Heart left ventricle (tissue), 13 donors: Measurements from ENCODE around the gene SYNE2.

Source experiments
- CTCF ChIP-seq, 12 donors: fragments of 200-600 bp; sonication (generic) in 4 of 12; IDR thresholded peaks; one replicate each; pipeline versions ENCODE4 v1.5.0 to v1.8.0; 2018 to 2022; ENCODE audit warnings: antibody characterized with exemption in 12 of 12, mild to moderate bottlenecking in 5 of 12
- POLR2A ChIP-seq, 2 donors: fragments of 450-650 bp; IDR thresholded peaks; one replicate each; pipeline ENCODE4 v1.6.1; 2017; ENCODE audit warnings: antibody characterized with exemption in 2 of 2, mild to moderate bottlenecking in 2 of 2, moderate library complexity in 2 of 2
- donor health status: ischemic (EF 13 %, LVEDD 7.1; RV severe dilation, severe dysfunction).
- donor health status: DM: no; HTN: yes; CAD: no.
- donor health status: DM: no; HTN: no; CAD: no.
- donor health status: ischemic (EF 25% LVEDD 6.9; RV normal size, moderate dysfunction).
- donor health status: ischemic (EF 25% LVEDD 5.7; RV mildly dilated, moderate dysfunction).
- donor health status: ischemic (EF 35%, LVEDD 5.7; RV mildly dilated, moderate dysfunction).
- donor health status: nonischemic (EF 11% LVEDD 7.7; RV severe dilation, severe dysfunction).
- donor health status: DM: yes; HTN: yes; CAD: no.
- donor health status: PGD.
- donor health status: ischemic (EF 29% LVEDD 5.4; RV normal size, mild dysfunction).
- donor health status: nonischemic (EF 23%, LVEDD 6.1; RV moderate dilation, normal function).

- no peak for TF ChIP-seq CTCF (IDR thresholded peaks at IDR 0.05)
- TF ChIP-seq POLR2A (IDR thresholded peaks at IDR 0.05) = no peak
Measured at GRCh38 chr14:63890553-63890952, 37.7 kb downstream of the SYNE2 start.
